Natural killer cell (primary cell): ENCODE results near the gene RTL10. TPM values are rescaled to one million over a fixed set of nuclear protein-coding genes. Genes with fewer than 3 reads are reported as not detected.

Source experiments
- ATAC-seq, 3 donors: fragments of 150-1000 bp in 2 of 3; fragments of 200-7000 bp in 1 of 3; cut with Tn5 transposase; 1 replicate in 1 of 3; 2 replicates in 2 of 3; pipeline ENCODE4 v1.10.0; 2021; ENCODE audit warnings: mild to moderate bottlenecking in 2 of 3, moderate library complexity in 2 of 3
- DNase-seq, 2 donors: peaks; one replicate each; pipeline versions ENCODE4 v3.0.0 to v3.0.0-alpha.2; 2013 to 2021; ENCODE audit warnings: mixed read lengths in 1 of 2
- H3K27ac ChIP-seq: one replicate; pipeline ENCODE4 v1.5.1; 2013; ENCODE audit warnings: mild to moderate bottlenecking, low read length
- H3K27me3 ChIP-seq: one replicate; pipeline ENCODE4 v1.6.1; 2013; ENCODE audit warnings: low read length; ENCODE audit not compliant: control insufficient read depth, insufficient read depth
- H3K36me3 ChIP-seq: one replicate; pipeline ENCODE4 v1.6.1; 2013; ENCODE audit warnings: low read length; ENCODE audit not compliant: control insufficient read depth, insufficient read depth
- H3K4me1 ChIP-seq: one replicate; pipeline ENCODE4 v1.6.1; 2013; ENCODE audit warnings: low read length; ENCODE audit not compliant: control insufficient read depth, insufficient read depth
- H3K4me3 ChIP-seq: one replicate; pipeline ENCODE4 v1.5.1; 2013; ENCODE audit warnings: low read length
- H3K9me3 ChIP-seq: one replicate; pipeline ENCODE4 v1.6.1; 2013; ENCODE audit warnings: low read length; ENCODE audit not compliant: control insufficient read depth, insufficient read depth
- H3K27ac Mint-ChIP-seq, 2 donors: one replicate each; pipeline ENCODE4 v1.8.0; 2022; ENCODE audit warnings: mild to moderate bottlenecking in 2 of 2, mixed read lengths in 2 of 2, moderate library complexity in 1 of 2
- H3K27me3 Mint-ChIP-seq, 2 donors: one replicate each; pipeline ENCODE4 v1.8.0; 2022; ENCODE audit warnings: low read depth in 2 of 2, mixed read lengths in 2 of 2
- H3K36me3 Mint-ChIP-seq: one replicate; pipeline ENCODE4 v1.8.0; 2022; ENCODE audit warnings: mixed read lengths
- H3K4me1 Mint-ChIP-seq, 2 donors: one replicate each; pipeline ENCODE4 v1.8.0; 2022; ENCODE audit warnings: mixed read lengths in 2 of 2
- H3K4me3 Mint-ChIP-seq: one replicate; pipeline ENCODE4 v1.8.0; 2022; ENCODE audit warnings: mild to moderate bottlenecking, moderate library complexity, mixed read lengths
- H3K9me3 Mint-ChIP-seq, 2 donors: one replicate each; pipeline ENCODE4 v1.8.0; 2022; ENCODE audit warnings: mixed read lengths in 2 of 2
- CTCF ChIP-seq: fragments of 200-600 bp; IDR thresholded peaks from one replicate; pipeline ENCODE4 v1.8.0; 2022; ENCODE audit warnings: antibody characterized with exemption
- WGBS: methylation state at CpG from one replicate; pipeline ENCODE4 v1.1.7; 2013; ENCODE audit warnings: missing lambda C conversion rate; ENCODE audit not compliant: insufficient coverage; 5-methylcytosine and 5-hydroxymethylcytosine counted together
- intact Hi-C: fragments of 100-400 bp; cut with micrococcal nuclease; formaldehyde crosslinking; loops from one replicate; pipeline ENCODE4 v1.14.2; 2022
- total RNA-seq, 4 donors: library from RNA; stranded (reverse); fragments of 120-200 nt in 1 of 4; gene quantifications; one replicate each; pipeline versions ENCODE4 v1.2.3 to v1.2.4, GENCODE V29; 2013 to 2022

The RTL10 gene
- total RNA-seq, 3 donors from 2014 or later (not counting 1 experiment from before 2014, with no cell fraction given) = 6.4 to 12.5 (median 11.7) TPM

GRCh38 chr22:19809741-19810140, 44.9 kb downstream of the RTL10 start:
- DNase-seq = no peak
- H3K36me3 Mint-ChIP-seq = no peaks in the 10 kb centered on the region
- H3K9me3 Mint-ChIP-seq = no peaks in the 10 kb centered on the region
- no peak for TF ChIP-seq CTCF
- H3K9me3 ChIP-seq = no peaks in the 10 kb centered on the region
- peaks cover 0 to 13% of the 10 kb centered on the region in 2 donors for H3K4me1 Mint-ChIP-seq
- no peaks in the 10 kb centered on the region for H3K36me3 ChIP-seq
- intact Hi-C loops = no loop called here
- no peaks in the 10 kb centered on the region for H3K27me3 Mint-ChIP-seq
- ATAC-seq = no peak
- no peak overlapping the region for H3K4me3 ChIP-seq
- no peak overlapping the region for H3K27ac Mint-ChIP-seq
- H3K4me3 Mint-ChIP-seq = no peak overlapping the region
- 97% methylated on average over 3 of the region's 3 CpGs for WGBS
- peaks cover 11% of the 10 kb centered on the region for H3K4me1 ChIP-seq
- H3K27ac ChIP-seq = no peak overlapping the region
- no peaks in the 10 kb centered on the region for H3K27me3 ChIP-seq

GRCh38 chr22:19808873-19809478, 45.7 kb downstream of the RTL10 start:
- ATAC-seq = no peak
- H3K4me1 Mint-ChIP-seq = peaks cover 0 to 13% of the 10 kb centered on the region in 2 donors
- Histone ChIP-seq H3K4me3 (no peak overlapping the region), H3K27ac (no peak overlapping the region), H3K9me3 (no peaks in the 10 kb centered on the region), H3K27me3 (no peaks in the 10 kb centered on the region), H3K36me3 (no peaks in the 10 kb centered on the region), H3K4me1 (peaks cover 11% of the 10 kb centered on the region)
- H3K27ac Mint-ChIP-seq = no peak overlapping the region
- H3K4me3 Mint-ChIP-seq = no peak overlapping the region
- no peak for TF ChIP-seq CTCF
- no peaks in the 10 kb centered on the region for H3K9me3 Mint-ChIP-seq
- no peaks in the 10 kb centered on the region for H3K36me3 Mint-ChIP-seq
- no peaks in the 10 kb centered on the region for H3K27me3 Mint-ChIP-seq
- WGBS = 91% methylated on average over 10 of the region's 11 CpGs
- DNase-seq = no peak
- intact Hi-C loops = no loop called here

- H3K27me3 ChIP-seq = no peaks in the 10 kb centered on the region
- DNase-seq (no peak), ATAC-seq (no peak)
- Mint-ChIP-seq H3K27me3 (no peaks in the 10 kb centered on the region), H3K4me3 (no peak overlapping the region), H3K9me3 (no peaks in the 10 kb centered on the region), H3K27ac (no peak overlapping the region), H3K36me3 (no peaks in the 10 kb centered on the region), H3K4me1 (peaks cover 0 to 13% of the 10 kb centered on the region in 2 donors)
- peaks cover 11% of the 10 kb centered on the region for H3K4me1 ChIP-seq
- H3K9me3 ChIP-seq = no peaks in the 10 kb centered on the region
- H3K36me3 ChIP-seq = no peaks in the 10 kb centered on the region
- 94% methylated on average over 20 of the region's 20 CpGs for WGBS
- H3K27ac ChIP-seq = no peak overlapping the region
- no peak for TF ChIP-seq CTCF
- no peak overlapping the region for H3K4me3 ChIP-seq
- intact Hi-C loops = no loop called here
Observed at GRCh38 chr22:19807914-19808872, 46.5 kb downstream of the RTL10 start.
